Natural killer cell treated with Interleukin-12 subunit alpha and Interleukin-12 subunit beta and Interleukin-15 and Interleukin-18, amount 100 ng/mL, for 72 hours (primary cell): Measurements from ENCODE around the gene FCN2. TPM values are rescaled to one million over a fixed set of nuclear protein-coding genes. Genes with fewer than 3 reads are reported as not detected.

ENCODE experiments used
- ATAC-seq, 2 donors: fragments of 150-1000 bp; cut with Tn5 transposase in 1 of 2; sonication (Bioruptor Pico), chemical (Tn5 transposase) in 1 of 2; 2 replicates each; pipeline ENCODE4 v1.10.0; 2021
- DNase-seq: peaks from one replicate; pipeline ENCODE4 v3.0.0; 2022; ENCODE audit warnings: low spot score
- H3K27ac Mint-ChIP-seq, 2 donors: 1 replicate in 1 of 2; 2 replicates in 1 of 2; pipeline ENCODE4 v1.8.0; 2022; ENCODE audit warnings: mixed read lengths in 2 of 2, mild to moderate bottlenecking in 1 of 2, moderate library complexity in 1 of 2
- H3K27me3 Mint-ChIP-seq, 2 donors: 1 replicate in 1 of 2; 2 replicates in 1 of 2; pipeline ENCODE4 v1.8.0; 2022; ENCODE audit warnings: mixed read lengths in 2 of 2
- H3K36me3 Mint-ChIP-seq: one replicate; pipeline ENCODE4 v1.8.0; 2022; ENCODE audit warnings: mixed read lengths
- H3K4me1 Mint-ChIP-seq, 2 donors: 1 replicate in 1 of 2; 2 replicates in 1 of 2; pipeline ENCODE4 v1.8.0; 2022; ENCODE audit warnings: low read depth in 2 of 2, mixed read lengths in 2 of 2, mild to moderate bottlenecking in 1 of 2
- H3K4me3 Mint-ChIP-seq: one replicate; pipeline ENCODE4 v1.8.0; 2022; ENCODE audit warnings: mixed read lengths
- H3K9me3 Mint-ChIP-seq: 2 replicates; pipeline ENCODE4 v1.8.0; 2022; ENCODE audit warnings: mixed read lengths
- total RNA-seq, 2 donors: library from RNA; stranded (reverse); gene quantifications; one replicate each; pipeline ENCODE4 v1.2.3, GENCODE V29; 2022

Gene FCN2
- total RNA-seq, 2 donors from 2014 or later, result not detected

- H3K36me3 Mint-ChIP-seq, result no peaks in the 10 kb centered on the region
- no peak overlapping the region for H3K27ac Mint-ChIP-seq
- H3K4me1 Mint-ChIP-seq, result no peaks in the 10 kb centered on the region
- no peak overlapping the region for H3K4me3 Mint-ChIP-seq
- DNase-seq (no peak), ATAC-seq (no peak)
- no peaks in the 10 kb centered on the region for H3K9me3 Mint-ChIP-seq
- H3K27me3 Mint-ChIP-seq, result peaks cover 11 to 16% of the 10 kb centered on the region in 2 donors
Observed at GRCh38 chr9:134892221-134892620, 11.6 kb downstream of the FCN2 start.

GRCh38 chr9:134892820-134893420 is 12.3 kb downstream of the FCN2 start:
- DNase-seq (no peak), ATAC-seq (no peak)
- Mint-ChIP-seq H3K27ac (no peak overlapping the region), H3K9me3 (no peaks in the 10 kb centered on the region), H3K4me1 (no peaks in the 10 kb centered on the region), H3K36me3 (no peaks in the 10 kb centered on the region), H3K4me3 (no peak overlapping the region), H3K27me3 (peaks cover 8 to 16% of the 10 kb centered on the region in 2 donors)

GRCh38 chr9:134894136-134894860 is 13.7 kb downstream of the FCN2 start:
- DNase-seq, result no peak
- Mint-ChIP-seq H3K36me3 (peaks cover 4% of the 10 kb centered on the region), H3K9me3 (peaks cover 5% of the 10 kb centered on the region), H3K4me3 (no peak overlapping the region), H3K4me1 (no peaks in the 10 kb centered on the region), H3K27me3 (peaks cover 9 to 25% of the 10 kb centered on the region in 2 donors), H3K27ac (no peak overlapping the region)
- ATAC-seq, result no peak

GRCh38 chr9:134895097-134895496 is 14.5 kb downstream of the FCN2 start:
- no peak for ATAC-seq
- Mint-ChIP-seq H3K4me3 (no peak overlapping the region), H3K27ac (no peak overlapping the region), H3K27me3 (peaks cover 11 to 28% of the 10 kb centered on the region in 2 donors), H3K9me3 (peaks cover 5% of the 10 kb centered on the region), H3K4me1 (no peaks in the 10 kb centered on the region), H3K36me3 (peaks cover 4% of the 10 kb centered on the region)
- DNase-seq, result no peak

GRCh38 chr9:134895567-134895907 is 14.9 kb downstream of the FCN2 start:
- Mint-ChIP-seq H3K27ac (no peak overlapping the region), H3K4me1 (no peaks in the 10 kb centered on the region), H3K36me3 (peaks cover 4% of the 10 kb centered on the region), H3K4me3 (no peak overlapping the region), H3K9me3 (peaks cover 5% of the 10 kb centered on the region), H3K27me3 (peaks cover 13 to 28% of the 10 kb centered on the region in 2 donors)
- no peak for DNase-seq
- ATAC-seq, result no peak

- H3K9me3 Mint-ChIP-seq, result peaks cover 5% of the 10 kb centered on the region
- no peak for DNase-seq
- no peak overlapping the region for H3K27ac Mint-ChIP-seq
Observed at GRCh38 chr9:134895908-134896833, 15.6 kb downstream of the FCN2 start.

GRCh38 chr9:134896834-134897583 is 16.4 kb downstream of the FCN2 start:
- H3K36me3 Mint-ChIP-seq, result peaks cover 4% of the 10 kb centered on the region
- H3K27ac Mint-ChIP-seq, result no peak overlapping the region
- DNase-seq (no peak), ATAC-seq (no peak)
- H3K4me1 Mint-ChIP-seq, result no peaks in the 10 kb centered on the region
- H3K9me3 Mint-ChIP-seq, result peaks cover 5% of the 10 kb centered on the region
- peaks cover 10 to 21% of the 10 kb centered on the region in 2 donors for H3K27me3 Mint-ChIP-seq
- no peak overlapping the region for H3K4me3 Mint-ChIP-seq

More at GRCh38 chr9:134895908-134896833, 15.6 kb downstream of the FCN2 start:
- H3K27me3 Mint-ChIP-seq, result peaks cover 11 to 28% of the 10 kb centered on the region in 2 donors
- no peaks in the 10 kb centered on the region for H3K4me1 Mint-ChIP-seq
- peaks cover 4% of the 10 kb centered on the region for H3K36me3 Mint-ChIP-seq
- no peak for ATAC-seq
- H3K4me3 Mint-ChIP-seq, result no peak overlapping the region

- no peaks in the 10 kb centered on the region for H3K4me1 Mint-ChIP-seq
- H3K27me3 Mint-ChIP-seq, result peaks cover 7 to 21% of the 10 kb centered on the region in 2 donors
- H3K4me3 Mint-ChIP-seq, result no peak overlapping the region
- H3K27ac Mint-ChIP-seq, result no peak overlapping the region
- H3K9me3 Mint-ChIP-seq, result peaks cover 5% of the 10 kb centered on the region
- H3K36me3 Mint-ChIP-seq, result peaks cover 4% of the 10 kb centered on the region
- no peak for DNase-seq
- no peak for ATAC-seq
Observed at GRCh38 chr9:134897584-134898170, 17.1 kb downstream of the FCN2 start.

GRCh38 chr9:134898319-134898718 is 17.7 kb downstream of the FCN2 start:
- DNase-seq, result no peak

GRCh38 chr9:134899168-134899567 is 18.6 kb downstream of the FCN2 start:
- Mint-ChIP-seq H3K9me3 (peaks cover 5% of the 10 kb centered on the region), H3K4me1 (no peaks in the 10 kb centered on the region), H3K27ac (no peak overlapping the region), H3K36me3 (peaks cover 4% of the 10 kb centered on the region), H3K4me3 (no peak overlapping the region), H3K27me3 (peaks cover 13 to 29% of the 10 kb centered on the region in 2 donors)
- DNase-seq (no peak), ATAC-seq (no peak)

More at GRCh38 chr9:134898319-134898718, 17.7 kb downstream of the FCN2 start:
- Mint-ChIP-seq H3K4me1 (no peaks in the 10 kb centered on the region), H3K27me3 (peaks cover 7 to 22% of the 10 kb centered on the region in 2 donors), H3K9me3 (peaks cover 5% of the 10 kb centered on the region), H3K4me3 (no peak overlapping the region), H3K36me3 (peaks cover 4% of the 10 kb centered on the region), H3K27ac (no peak overlapping the region)
- ATAC-seq, result no peak

- Mint-ChIP-seq H3K36me3 (peaks cover 4% of the 10 kb centered on the region), H3K9me3 (peaks cover 5% of the 10 kb centered on the region)
Observed at GRCh38 chr9:134899818-134900217, 19.2 kb downstream of the FCN2 start.

GRCh38 chr9:134902936-134903335 is 22.3 kb downstream of the FCN2 start:
- no peak for ATAC-seq
- no peak overlapping the region for H3K4me3 Mint-ChIP-seq
- peaks cover 5% of the 10 kb centered on the region for H3K9me3 Mint-ChIP-seq
- peaks cover 4% of the 10 kb centered on the region for H3K36me3 Mint-ChIP-seq
- DNase-seq, result no peak
- no peaks in the 10 kb centered on the region for H3K4me1 Mint-ChIP-seq
- no peak overlapping the region for H3K27ac Mint-ChIP-seq
- peaks cover 16 to 27% of the 10 kb centered on the region in 2 donors for H3K27me3 Mint-ChIP-seq

More at GRCh38 chr9:134899818-134900217, 19.2 kb downstream of the FCN2 start:
- no peak overlapping the region for H3K27ac Mint-ChIP-seq
- peaks cover 13 to 30% of the 10 kb centered on the region in 2 donors for H3K27me3 Mint-ChIP-seq
- H3K4me1 Mint-ChIP-seq, result no peaks in the 10 kb centered on the region
- DNase-seq, result no peak
- peak in 1 of 2 donors; percentile 20 for ATAC-seq
- H3K4me3 Mint-ChIP-seq, result no peak overlapping the region
